ENCODE measurements around the gene HMGCS2. TPM values are rescaled to one million over a fixed set of nuclear protein-coding genes. Genes with fewer than 3 reads are reported as not detected.

The HMGCS2 gene
- total RNA-seq, 1 experiment from 2014 or later = 10.2 TPM

GRCh38 chr1:119740896-119741780 lies 27.6 kb downstream of the HMGCS2 start:
- peak overlapping the region; percentile 48 for H3K27ac Mint-ChIP-seq (ENCODE audit: unreplicated experiment)
- intact Hi-C loops (cut with micrococcal nuclease; ENCODE audit: unreplicated experiment) = no loop called here

GRCh38 chr1:119740261-119740660 lies 28.4 kb downstream of the HMGCS2 start:
- peaks cover 95% of the 10 kb centered on the region for H3K36me3 Mint-ChIP-seq (ENCODE audit: insufficient read depth, unreplicated experiment)

More at GRCh38 chr1:119740896-119741780, 27.6 kb downstream of the HMGCS2 start:
- Mint-ChIP-seq H3K36me3 (ENCODE audit: insufficient read depth, unreplicated experiment) (peaks cover 92% of the 10 kb centered on the region), H3K4me3 (ENCODE audit: unreplicated experiment) (no peak overlapping the region), H3K27me3 (ENCODE audit: insufficient read depth, unreplicated experiment) (no peaks in the 10 kb centered on the region), H3K4me1 (ENCODE audit: low read depth, unreplicated experiment) (peaks cover 13% of the 10 kb centered on the region), H3K9me3 (ENCODE audit: unreplicated experiment) (no peaks in the 10 kb centered on the region)
- H3K27me3 ChIP-seq (replicated peaks; ENCODE audit: control insufficient read depth, insufficient read depth, low read length) = no peaks in the 10 kb centered on the region
- TF ChIP-seq CTCF (IDR thresholded peaks at IDR 0.05; ENCODE audit: insufficient read depth in 1 of 2, low read depth in 1 of 2, low read length in 1 of 2, severe bottlenecking in 1 of 2, unreplicated experiment in 1 of 2) = no peak
- ChIA-PET CTCF (no interaction called here), POLR2A (no interaction called here)
- no peak for DNase-seq
- no TSS peak for BruUV-seq (replicated peaks)
- peaks cover 3% of the 10 kb centered on the region for H3K36me3 ChIP-seq (ENCODE audit: control insufficient read depth, insufficient read depth, low read length)
- H3K4me1 ChIP-seq = peaks cover 8% of the 10 kb centered on the region; the same call in 1 of the 2 replicates
- no peak overlapping the region for H3K4me3 ChIP-seq (ENCODE audit: low read depth, low read length)
- no peaks in the 10 kb centered on the region for H3K9me3 ChIP-seq

GRCh38 chr1:119739150-119739549 lies 29.6 kb downstream of the HMGCS2 start:
- intact Hi-C loops (cut with micrococcal nuclease; ENCODE audit: unreplicated experiment) = no loop called here
- Histone ChIP-seq H3K9me3 (no peaks in the 10 kb centered on the region), H3K4me3 (ENCODE audit: low read depth, low read length) (no peak overlapping the region), H3K4me1 (0 out of 2 replicates have a peak, but pooled peaks cover 4% of the 10 kb centered on the region), H3K27me3 (replicated peaks; ENCODE audit: control insufficient read depth, insufficient read depth, low read length) (no peaks in the 10 kb centered on the region), H3K36me3 (ENCODE audit: control insufficient read depth, insufficient read depth, low read length) (peaks cover 8% of the 10 kb centered on the region)
- POLR2A ChIA-PET = no interaction called here
- Mint-ChIP-seq H3K4me1 (ENCODE audit: low read depth, unreplicated experiment) (peaks cover 7% of the 10 kb centered on the region), H3K27ac (ENCODE audit: unreplicated experiment) (no peak overlapping the region), H3K4me3 (ENCODE audit: unreplicated experiment) (no peak overlapping the region), H3K27me3 (ENCODE audit: insufficient read depth, unreplicated experiment) (no peaks in the 10 kb centered on the region), H3K9me3 (ENCODE audit: unreplicated experiment) (no peaks in the 10 kb centered on the region), H3K36me3 (ENCODE audit: insufficient read depth, unreplicated experiment) (peaks cover 96% of the 10 kb centered on the region)
- CTCF ChIA-PET = no interaction called here
- no peak for TF ChIP-seq CTCF (IDR thresholded peaks at IDR 0.05; ENCODE audit: insufficient read depth in 1 of 2, low read depth in 1 of 2, low read length in 1 of 2, severe bottlenecking in 1 of 2, unreplicated experiment in 1 of 2)
- BruUV-seq (replicated peaks) = no TSS peak
- DNase-seq = no peak

More at GRCh38 chr1:119740261-119740660, 28.4 kb downstream of the HMGCS2 start:
- ChIA-PET CTCF (no interaction called here), POLR2A (no interaction called here)
- Mint-ChIP-seq H3K9me3 (ENCODE audit: unreplicated experiment) (no peaks in the 10 kb centered on the region), H3K4me3 (ENCODE audit: unreplicated experiment) (no peak overlapping the region), H3K27ac (ENCODE audit: unreplicated experiment) (peak overlapping the region; percentile 48), H3K27me3 (ENCODE audit: insufficient read depth, unreplicated experiment) (no peaks in the 10 kb centered on the region), H3K4me1 (ENCODE audit: low read depth, unreplicated experiment) (peaks cover 13% of the 10 kb centered on the region)
- TF ChIP-seq CTCF (IDR thresholded peaks at IDR 0.05; ENCODE audit: insufficient read depth in 1 of 2, low read depth in 1 of 2, low read length in 1 of 2, severe bottlenecking in 1 of 2, unreplicated experiment in 1 of 2) = no peak
- peaks cover 8% of the 10 kb centered on the region; the same call in 1 of the 2 replicates for H3K4me1 ChIP-seq
- H3K4me3 ChIP-seq (ENCODE audit: low read depth, low read length) = no peak overlapping the region
- intact Hi-C loops (cut with micrococcal nuclease; ENCODE audit: unreplicated experiment) = no loop called here
- no peak for DNase-seq
- peaks cover 5% of the 10 kb centered on the region for H3K36me3 ChIP-seq (ENCODE audit: control insufficient read depth, insufficient read depth, low read length)
- H3K27me3 ChIP-seq (replicated peaks; ENCODE audit: control insufficient read depth, insufficient read depth, low read length) = no peaks in the 10 kb centered on the region
- H3K9me3 ChIP-seq = no peaks in the 10 kb centered on the region
- BruUV-seq (replicated peaks) = no TSS peak

All from Caco-2 (cell line).